Daoy (cell line): Measurements from ENCODE around the gene FNTB. TPM values are rescaled to one million over a fixed set of nuclear protein-coding genes. Genes with fewer than 3 reads are reported as not detected.

Experiments used
- DNase-seq: peaks from one replicate; pipeline ENCODE4 v3.0.0-alpha.2; 2015; ENCODE audit warnings: low read depth
- total RNA-seq: library from RNA; depleted of rRNA; stranded (reverse); fragments of >200 nt; shearing (Covaris generic); gene quantifications from 2 replicates; pipeline ENCODE4 v1.2.3, GENCODE V29; 2014

Gene FNTB
- total RNA-seq, 1 experiment from 2014 or later = 13.8 TPM

DNA sequence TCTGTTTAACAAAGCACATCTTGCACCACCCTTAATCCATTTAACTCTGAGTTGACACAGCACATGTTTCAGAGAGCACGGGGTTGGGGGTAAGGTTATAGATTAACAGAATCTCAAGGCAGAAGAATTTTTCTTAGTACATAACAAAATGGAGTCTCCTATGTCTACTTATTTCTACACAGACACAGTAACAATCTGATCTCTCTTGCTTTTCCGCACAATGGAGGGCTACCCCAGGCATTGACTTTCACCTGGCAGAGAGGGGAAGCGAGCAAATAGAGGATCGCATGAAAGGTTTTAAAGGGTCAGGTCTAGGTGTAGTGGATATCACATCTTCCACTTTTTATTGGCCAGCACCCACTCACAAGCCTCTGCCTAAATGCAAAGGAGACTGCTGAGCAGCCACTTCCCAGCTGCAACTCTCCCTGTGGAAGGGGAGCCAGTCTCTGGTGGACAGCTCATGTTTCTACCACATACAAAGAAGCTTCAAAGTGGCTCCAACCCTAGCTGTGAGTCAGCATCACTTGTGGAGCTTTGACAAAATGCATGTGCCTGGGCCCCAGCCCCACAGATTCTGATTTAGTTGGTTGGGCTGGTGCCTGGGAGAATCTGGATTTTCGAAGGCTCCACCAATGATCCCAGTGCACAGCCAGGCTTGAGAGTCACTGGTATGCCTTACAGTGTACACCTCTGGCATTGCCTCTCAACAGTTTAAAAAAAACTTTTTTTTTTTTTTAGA is 7.2 kb upstream of the FNTB start:
- DNase-seq = peak; percentile 33

DNA sequence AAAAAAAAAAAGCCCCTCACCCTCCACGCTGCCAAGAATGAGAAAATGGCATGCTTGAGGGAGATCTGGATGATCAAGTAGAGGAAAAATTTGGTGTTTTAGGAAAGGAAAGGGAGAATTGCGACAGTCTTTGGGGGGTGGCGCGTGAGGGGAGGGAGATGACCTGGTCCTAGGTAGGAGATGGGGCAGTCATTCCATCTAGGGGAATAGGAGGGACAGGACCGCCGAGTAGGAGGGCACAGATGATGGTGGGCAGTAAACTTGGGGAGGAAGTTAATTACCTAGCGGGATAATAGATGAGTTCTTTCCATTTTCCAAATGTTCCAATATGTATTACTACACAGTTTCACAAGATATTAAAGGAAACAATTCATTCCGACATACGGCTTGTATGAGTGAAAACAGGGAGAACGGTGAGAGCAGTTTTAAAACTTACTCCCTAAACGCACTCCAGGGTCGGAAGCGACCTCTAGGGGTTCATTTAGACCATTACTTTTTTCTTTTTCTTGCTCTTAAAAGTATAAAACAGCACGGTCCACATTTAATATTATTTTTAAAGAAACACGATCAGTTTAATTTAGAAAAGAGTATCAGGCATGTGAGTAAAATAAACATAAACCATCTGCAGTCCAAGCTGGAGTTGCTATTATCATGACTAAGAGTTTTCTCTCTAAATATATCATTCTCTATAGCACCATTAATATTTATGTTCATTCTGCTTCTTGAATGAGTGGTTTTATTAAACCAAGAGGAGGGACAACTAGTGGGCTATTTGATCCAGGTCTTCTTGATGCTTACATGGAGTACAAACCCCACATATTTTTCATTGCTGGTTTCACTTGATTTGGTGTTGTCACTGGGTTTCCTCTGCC is 3.0 kb upstream of the FNTB start:
- peak; percentile 62 for DNase-seq

DNA sequence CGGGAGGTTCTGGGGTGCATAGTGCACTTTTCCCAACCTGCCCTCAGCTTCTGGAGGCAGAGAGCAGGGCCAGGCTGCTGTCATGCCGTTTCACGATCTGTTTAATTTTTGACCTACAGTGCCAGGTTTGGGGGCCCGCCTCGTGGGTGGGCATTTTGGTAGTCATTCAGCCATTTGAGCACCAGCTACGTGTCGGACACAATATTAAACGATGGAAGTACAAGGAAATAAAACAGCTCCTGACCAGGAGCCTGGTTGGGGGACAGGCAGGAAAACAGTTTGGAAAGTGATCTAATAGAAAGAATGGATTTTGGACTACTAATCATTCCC is 708 bp downstream of the FNTB start:
- DNase-seq = no peak

DNA sequence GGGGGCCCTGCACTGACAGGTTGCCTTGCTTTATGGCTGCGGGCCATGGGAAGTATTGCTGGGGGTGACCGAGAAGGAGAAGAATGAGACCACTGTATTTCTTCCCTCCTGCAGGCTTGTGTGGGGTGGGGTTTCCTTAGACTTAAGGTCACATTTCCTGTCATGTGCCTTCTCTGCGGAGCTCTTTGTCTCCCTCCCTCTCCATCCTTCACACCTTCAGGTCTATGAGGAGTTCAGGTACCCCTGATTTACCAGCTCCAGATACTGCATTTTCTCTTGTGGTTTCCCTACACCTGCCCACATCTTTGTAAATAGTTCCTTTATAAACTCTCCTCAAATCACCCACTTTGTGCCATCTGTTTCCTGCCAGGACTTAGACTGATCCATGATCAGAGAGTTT is 3.6 kb downstream of the FNTB start:
- DNase-seq = no peak

DNA sequence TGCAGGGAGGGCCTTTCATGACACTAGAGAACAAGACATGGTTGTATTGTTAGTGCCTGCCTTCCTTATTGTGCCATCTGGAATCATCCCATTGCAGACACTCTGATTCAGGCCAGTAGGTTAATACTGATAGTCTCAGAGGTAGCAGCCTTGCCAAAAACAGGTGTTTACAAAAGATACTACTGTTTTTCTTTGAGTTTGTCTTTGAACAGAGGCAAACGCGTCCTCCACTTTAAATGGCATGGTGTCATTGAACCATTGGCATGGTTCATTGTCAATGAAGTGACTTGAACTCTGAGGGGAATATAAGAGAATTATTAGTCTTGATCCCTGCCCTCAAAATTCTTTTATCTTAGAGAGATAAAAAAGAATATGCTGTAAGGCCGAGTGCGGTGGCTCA is 4.2 kb downstream of the FNTB start:
- no peak for DNase-seq

DNA sequence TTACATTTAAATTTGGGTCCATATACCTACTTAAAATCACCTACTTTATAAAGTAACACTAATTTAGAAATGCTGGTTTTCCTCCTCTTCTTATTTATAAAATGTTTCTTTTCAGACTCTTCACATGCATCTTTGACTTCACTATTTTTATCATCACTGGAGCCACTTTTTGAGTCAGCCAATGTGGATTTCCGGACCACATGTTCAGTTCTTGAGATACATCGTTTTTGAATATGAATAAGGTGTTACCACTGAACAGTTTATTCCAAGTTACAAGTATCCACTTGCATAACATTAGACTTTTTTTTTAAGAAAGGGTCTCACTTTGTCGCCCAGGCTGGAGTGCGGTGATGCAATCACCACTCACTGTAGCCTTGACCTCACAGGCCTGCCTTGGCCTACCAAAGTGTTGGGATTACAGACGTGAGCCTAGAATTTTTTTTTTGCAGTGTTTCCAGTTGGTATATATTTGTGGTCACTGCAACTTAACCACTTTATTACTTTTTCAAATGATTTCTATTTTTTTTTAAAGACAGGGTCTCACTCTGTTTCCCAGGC is 5.7 kb downstream of the FNTB start:
- no peak for DNase-seq

DNA sequence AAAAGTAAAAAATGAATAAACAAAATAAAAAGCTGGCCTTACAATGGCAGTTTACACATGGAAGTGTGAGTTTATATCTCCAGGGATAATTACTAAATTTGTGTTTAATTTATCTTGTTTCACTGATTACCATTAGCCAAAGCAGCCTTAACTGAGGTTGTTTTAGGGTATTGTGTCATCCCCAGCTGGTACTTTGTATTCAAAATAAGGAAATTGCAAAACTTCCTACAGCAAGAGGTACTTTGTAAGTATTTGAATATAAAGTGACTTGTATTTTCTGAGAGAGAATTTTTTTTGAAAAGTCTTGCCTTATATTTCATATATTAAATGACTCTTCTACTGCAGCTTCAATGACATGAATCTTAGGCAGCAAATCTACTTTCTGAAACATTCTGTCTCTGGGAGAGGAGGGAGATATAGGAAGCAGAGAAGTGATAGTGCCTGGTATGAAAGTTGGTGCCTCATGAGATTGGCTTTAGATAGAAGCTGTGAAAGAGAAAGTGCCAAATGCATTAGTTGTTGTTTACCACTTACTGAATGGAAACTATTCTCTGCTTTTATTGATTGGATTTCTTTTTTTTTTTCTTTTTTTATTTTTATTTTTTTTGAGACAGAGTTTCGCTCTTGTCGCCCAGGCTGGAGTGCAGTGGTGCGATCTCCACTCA is 6.7 kb downstream of the FNTB start:
- no peak for DNase-seq

DNA sequence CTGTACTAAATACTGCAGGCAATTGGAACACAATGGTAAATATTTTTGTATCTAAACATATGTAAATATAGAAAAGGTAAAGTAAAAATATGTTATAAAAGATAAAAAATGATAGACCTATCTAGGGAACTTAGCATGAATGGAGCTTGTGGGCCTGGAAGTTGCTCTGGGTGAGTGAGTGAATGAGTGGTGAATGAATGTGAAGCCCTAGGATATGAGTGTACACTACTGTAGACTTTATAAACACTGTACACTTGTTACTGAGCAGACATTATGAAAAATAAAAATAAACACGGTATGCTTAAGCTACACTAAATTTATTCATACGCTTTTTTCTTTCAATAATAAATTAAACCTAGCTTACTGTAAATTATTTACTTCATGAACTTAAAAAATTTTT is 7.8 kb downstream of the FNTB start:
- DNase-seq = no peak

DNA sequence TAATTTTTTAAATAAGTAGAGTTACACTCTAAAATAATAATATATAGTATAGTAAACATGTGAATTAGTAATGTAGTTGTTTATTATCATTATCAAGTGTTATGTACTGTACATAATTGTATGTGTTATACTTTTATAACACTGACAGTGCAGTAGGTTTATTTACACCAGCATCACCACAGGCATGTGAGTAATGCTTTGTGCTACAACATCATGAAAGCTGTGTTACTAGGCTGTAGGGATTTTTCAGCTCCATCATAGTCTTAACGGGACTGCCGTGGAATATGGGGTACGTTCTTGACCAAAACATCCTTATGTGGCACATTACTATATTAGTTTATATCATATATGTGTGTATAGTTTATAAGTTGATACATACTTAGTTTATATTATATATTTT is 8.6 kb downstream of the FNTB start:
- no peak for DNase-seq

DNA sequence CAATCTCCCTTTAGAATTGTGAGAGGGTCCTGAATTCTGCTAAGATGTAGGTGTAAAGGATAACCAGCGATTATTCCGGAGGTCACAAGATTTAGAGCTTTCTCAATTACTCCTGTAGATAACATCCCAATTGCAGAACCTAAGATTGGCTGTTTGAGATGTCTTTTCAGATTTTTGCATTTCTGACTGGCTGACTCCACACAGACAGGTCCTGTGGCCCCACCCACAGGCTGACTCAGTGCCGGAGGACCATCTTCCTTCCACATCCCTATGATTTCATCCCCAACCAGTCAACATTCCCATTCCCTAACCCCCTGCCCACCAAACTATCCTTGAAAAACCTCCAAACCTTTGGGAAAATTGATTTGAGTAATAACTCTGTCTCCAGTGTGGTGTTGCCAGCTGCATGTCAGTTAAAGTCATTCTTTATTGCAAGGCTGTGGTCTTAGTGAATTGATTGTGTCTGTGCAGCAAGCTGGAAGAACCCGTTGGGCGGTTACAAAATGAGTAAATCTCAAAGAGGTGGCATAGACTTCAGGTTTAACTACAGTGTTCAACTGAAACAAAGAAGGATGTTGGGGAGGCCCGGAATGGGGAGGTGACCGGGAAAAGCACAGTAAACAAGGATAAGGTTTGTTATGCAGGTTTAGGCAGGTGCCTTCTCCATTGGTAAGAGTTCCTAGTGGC is 10.6 kb downstream of the FNTB start:
- no peak for DNase-seq

DNA sequence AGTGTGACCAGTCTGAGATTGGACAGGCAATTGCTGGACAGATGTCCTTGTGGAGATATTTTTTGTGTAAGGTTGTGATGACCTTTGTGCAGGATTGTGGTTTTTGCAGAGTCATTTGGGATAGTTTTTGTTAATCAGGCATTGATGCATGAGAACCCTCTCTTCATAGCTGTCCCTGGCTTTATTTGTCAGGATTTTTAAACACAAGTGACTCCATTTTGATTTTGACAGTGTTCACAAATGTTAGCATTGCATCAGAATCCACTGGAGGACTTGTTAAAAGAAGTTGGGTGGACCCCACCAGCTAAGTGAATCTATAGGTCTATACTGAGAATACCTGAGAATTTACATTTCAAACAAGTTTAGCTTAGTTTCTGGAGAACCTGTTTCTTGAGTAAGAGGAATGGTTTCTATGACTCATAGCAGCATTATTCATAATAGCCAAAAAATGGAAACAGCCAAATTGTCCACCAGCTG is 11.8 kb downstream of the FNTB start:
- no peak for DNase-seq

DNA sequence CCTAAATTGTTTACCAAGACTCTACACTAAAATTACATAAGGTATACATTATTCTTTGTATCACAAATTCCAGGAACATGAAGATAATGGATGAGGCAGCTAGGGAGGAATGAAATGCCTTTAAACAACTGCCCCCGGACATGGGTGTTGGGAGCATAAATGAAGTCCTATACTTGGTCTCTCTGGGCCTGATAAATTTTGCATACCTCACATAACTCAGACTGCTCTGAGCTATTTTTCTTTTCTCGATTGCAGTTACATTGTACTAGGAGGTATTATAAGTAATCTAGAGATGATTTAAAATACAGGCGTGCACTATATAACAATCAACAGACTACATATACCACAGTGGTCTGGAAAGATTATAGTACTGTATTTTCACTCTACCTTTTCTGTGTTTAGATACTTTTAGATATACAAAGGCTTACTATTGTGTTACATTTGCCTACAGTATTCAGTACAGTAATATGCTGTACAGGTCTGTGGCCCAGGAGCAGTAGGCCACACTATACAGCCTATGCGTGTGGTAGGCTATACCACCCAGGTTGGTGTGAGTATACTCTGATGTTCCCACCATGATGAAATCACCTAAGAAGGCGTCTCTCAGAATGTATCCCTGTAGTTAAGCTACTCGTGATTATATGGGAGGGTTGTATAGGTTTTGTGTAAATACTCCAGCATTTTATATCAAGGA is 14.3 kb downstream of the FNTB start:
- no peak for DNase-seq

DNA sequence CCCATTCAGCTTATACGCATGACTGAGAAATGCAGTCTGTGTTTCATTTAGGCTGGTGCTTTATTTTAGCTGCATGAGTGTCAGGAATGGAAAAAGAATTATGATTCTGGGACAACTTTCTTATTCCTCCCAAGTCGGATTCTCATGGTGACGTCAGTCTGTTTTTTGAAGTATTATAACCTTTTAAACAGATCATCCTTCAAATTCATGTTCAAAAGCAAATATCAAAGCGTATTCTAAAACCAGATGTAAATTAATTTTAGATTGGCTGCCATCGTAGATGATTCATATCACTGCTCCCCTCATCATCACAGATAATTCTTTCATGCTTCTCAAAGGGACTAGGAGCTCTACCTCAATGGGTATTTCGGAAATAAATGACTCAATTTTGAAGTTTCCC is 15.0 kb downstream of the FNTB start:
- DNase-seq = no peak

DNA sequence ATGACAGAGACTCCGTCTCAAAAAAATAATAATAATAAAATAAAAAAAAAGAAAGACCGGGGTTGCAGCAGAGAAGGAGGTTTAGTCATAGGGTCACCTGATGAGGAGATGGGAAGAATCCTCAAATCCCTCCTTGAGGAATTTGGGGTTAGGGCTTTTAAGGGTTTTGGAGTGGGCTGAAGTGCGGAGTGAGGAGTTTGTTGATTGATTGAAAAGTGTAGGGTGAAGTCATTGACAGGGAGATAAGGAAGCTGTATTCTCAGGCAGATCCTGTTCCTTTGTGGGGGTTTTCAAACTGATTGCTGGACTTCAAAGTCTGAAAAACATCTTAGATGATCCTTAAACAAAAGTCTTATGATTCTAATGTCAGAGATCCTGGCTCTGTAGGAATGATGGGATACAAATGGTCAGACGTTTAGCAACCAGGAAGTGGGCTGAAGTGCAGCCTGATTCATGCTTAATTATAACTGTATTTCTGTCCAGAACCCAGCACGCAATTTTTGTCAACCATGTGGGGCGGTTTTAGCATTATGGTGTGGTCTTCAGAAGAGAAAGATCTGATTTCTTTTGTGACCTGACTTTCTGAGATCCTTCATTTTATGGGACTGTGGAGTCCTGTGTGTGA is 16.0 kb downstream of the FNTB start:
- DNase-seq = peak; percentile 79

DNA sequence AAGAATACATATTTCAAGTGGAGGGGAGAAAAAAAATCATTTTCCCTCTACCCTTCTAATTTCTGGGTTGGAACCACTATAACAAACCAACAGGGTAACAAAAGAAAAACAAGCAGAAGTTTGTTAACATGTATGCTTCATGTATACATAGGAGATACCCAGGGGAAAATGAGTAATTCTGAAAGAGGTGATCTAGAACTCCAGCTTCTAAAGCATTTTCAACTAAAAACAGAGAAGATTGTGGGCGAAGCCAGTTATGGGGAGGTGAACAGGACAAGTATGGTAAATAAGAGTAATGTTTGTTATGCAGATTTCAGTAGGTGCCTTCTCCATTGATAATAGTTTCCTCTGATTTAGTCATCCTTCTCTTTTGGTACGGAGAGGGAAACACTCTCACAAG is 16.7 kb downstream of the FNTB start:
- no peak for DNase-seq

DNA sequence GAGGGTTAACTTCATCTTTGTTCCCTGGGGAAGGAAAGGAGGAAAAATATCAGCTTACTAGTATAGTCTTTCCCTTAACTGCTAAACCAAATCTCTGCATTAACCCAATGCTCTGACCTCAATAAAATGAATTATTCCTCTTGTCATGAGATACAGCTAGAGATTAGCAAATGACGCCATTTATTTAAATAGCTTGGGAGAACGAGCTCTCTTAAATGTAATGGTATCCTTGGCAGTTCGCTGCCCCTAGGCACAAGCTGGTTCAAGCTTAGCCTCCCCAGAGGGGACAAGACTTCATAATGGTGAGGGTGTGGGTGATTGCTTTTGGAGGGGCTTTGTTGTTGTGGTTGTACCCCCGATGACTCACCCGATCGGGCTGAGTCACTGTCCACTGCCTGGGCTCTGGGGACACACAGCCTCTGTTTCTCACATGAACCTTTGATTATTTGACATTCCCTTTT is 19.6 kb downstream of the FNTB start:
- DNase-seq = peak; percentile 78

DNA sequence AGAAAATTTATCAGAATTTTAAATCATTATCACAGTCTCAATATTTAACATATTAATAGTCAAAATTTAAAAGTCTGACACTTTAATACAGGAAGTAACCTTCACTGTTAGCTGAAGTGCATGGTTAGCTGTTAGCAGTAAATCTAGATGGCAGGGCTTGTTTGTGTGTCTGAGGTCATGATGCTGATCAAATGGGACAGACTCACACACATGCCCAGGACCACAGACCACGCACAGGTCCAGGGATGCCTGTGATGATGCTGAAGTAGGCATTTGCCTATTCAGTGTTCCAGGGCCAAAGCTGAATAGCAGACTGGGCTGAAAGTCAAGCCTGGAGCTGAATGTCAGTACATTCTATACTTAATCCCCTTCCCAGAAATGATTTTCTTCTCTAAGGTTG is 20.5 kb downstream of the FNTB start:
- DNase-seq = peak; percentile 24

DNA sequence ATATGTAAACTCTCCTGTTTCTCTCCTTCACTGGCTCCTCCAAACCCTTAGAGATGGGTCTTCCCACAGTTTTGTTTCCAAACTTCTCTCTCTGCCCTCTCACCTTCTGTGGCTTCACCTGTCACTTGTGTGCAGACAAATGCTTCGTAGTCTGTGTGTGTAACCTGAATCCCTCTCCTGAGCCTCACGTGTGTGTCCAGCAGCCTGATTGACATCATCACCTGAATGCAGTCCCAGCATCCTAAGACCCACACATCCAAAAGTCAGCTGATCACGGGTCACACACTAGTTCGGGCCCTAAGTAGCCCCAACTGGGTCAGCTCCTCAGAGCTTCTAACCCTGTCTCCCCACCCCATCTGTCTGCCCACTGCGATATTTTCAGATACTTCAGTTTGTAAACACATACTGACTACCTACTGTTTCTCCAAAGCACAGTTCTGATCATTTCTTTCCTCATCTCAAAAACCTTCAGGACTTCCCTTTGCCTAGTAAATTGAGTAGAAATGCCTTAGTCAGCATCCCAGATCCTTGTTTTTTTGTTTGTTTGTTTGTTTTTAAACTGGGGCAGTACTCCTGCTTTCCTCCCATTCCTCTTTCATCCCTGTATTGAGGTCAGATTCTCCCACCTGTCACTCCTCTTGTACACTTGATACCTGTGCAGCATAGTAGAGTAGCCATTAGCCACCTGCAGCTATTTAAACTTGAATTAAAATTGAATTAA is 23.7 kb downstream of the FNTB start:
- DNase-seq = no peak

DNA sequence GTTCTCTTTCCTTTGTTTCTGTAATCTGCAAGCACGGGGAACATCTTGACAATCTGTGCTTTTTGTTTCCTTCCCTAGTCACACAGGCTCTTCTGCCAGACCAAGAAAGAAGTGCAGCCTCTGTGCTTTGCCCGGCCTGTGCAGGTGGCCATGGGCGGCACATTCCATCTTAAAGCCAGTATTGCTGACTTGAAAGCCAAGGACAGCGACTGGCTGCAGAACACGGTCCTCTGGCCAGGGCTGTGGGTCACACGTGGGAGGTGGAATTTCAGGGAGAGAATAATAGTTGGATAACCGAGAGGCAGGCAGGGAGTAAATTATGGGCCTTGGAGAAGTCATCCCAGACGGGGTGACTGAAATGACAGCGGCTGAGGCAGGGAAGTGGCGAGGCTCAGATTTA is 24.8 kb downstream of the FNTB start:
- no peak for DNase-seq

DNA sequence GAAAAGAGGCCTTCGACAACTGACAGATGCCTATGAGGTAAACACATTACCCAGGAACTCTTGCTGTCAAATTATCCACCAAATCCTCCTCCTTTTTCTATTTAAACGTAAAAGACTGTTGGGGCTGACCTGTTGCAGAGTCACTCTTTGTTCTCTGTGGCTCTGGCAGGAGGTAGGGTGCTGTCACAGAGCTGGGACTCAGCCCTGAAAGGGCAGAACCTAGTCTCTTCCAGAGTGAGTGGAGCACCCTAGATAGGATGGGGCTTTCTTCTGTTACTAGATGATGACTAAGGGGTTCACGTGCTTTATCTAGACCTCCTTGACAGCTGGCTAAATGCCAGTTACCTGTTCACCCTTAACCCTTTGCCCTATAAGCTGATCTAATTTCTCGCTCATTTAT is 25.7 kb downstream of the FNTB start:
- DNase-seq = no peak
